GM12878 (cell line): ENCODE measurements around the gene LRRC53. TPM values are rescaled to one million over a fixed set of nuclear protein-coding genes. Genes with fewer than 3 reads are reported as not detected.

Experiments used
- ATAC-seq: fragments of 200-7000 bp; cut with Tn5 transposase; 3 replicates; pipeline ENCODE4 v1.9.1; 2020; ENCODE audit warnings: mild to moderate bottlenecking, moderate library complexity
- BruUV-seq: library from RNA; stranded (reverse); fragments of 400-500 nt; replicated peaks from 2 replicates; lab custom pipeline; 2021; lab: Mats Ljungman, UMichigan
- CTCF ChIA-PET: fragments of 300-600 bp; sonication (Branson Sonifier 250); formaldehyde crosslinking; extraction: SDS; loops from one replicate; lab custom pipeline; 2021; ENCODE audit warnings: inconsistent platforms; lab: Yijun Ruan, JAX
- POLR2A ChIA-PET: fragments of 350-600 bp; formaldehyde crosslinking; extraction: SDS; loops from one replicate; lab custom pipeline; 2021; ENCODE audit warnings: inconsistent platforms; lab: Charles Lee
- RAD21 ChIA-PET: fragments of 300-600 bp; sonication (Branson Sonifier 250); formaldehyde crosslinking; loops from one replicate; lab custom pipeline; 2023; ENCODE audit warnings: antibody characterized with exemption; ENCODE audit not compliant: unreplicated experiment; lab: Charles Lee
- SMC1A ChIA-PET: fragments of 300-600 bp; sonication (Branson Sonifier 250); formaldehyde crosslinking; loops from one replicate; lab custom pipeline; 2023; ENCODE audit not compliant: unreplicated experiment, uncharacterized antibody; lab: Charles Lee
- DNase-seq: peaks from one replicate; pipeline ENCODE4 v3.0.0-alpha.2; 2011; ENCODE audit warnings: low read depth, low spot score
- FAIRE-seq: peaks from 3 replicates; lab custom pipeline; 2011; peaks lifted over from hg19 to GRCh38; lab: Jason Lieb, UNC
- H2AFZ ChIP-seq: 2 replicates; pipeline ENCODE4 v1.6.0; 2011; ENCODE audit warnings: low read depth, low read length, control low read depth; ENCODE audit not compliant: control insufficient read depth
- H3K27ac ChIP-seq: 2 replicates; pipeline ENCODE4 v1.5.1; 2011; ENCODE audit warnings: control low read depth; ENCODE audit not compliant: control insufficient read depth, insufficient read depth
- H3K27me3 ChIP-seq, 2 experiments: replicated peaks in 1 of 2; 2 replicates each; pipeline versions ENCODE4 v1.6.0 to v1.6.1; 2011; ENCODE audit warnings: low read length in 1 of 2; ENCODE audit not compliant: control insufficient read depth in 2 of 2, insufficient read depth in 2 of 2
- H3K36me3 ChIP-seq, 2 experiments: 2 replicates each; pipeline ENCODE4 v1.5.1; 2011; ENCODE audit warnings: low read length in 1 of 2; ENCODE audit not compliant: control insufficient read depth in 2 of 2, insufficient read depth in 2 of 2
- H3K4me1 ChIP-seq: 2 replicates; pipeline ENCODE4 v1.6.1; 2011; ENCODE audit warnings: mild to moderate bottlenecking, low read length, moderate library complexity, mixed read lengths; ENCODE audit not compliant: control insufficient read depth, insufficient read depth
- H3K4me2 ChIP-seq: 2 replicates; pipeline ENCODE4 v1.6.0; 2011; ENCODE audit warnings: control low read depth; ENCODE audit not compliant: control insufficient read depth, insufficient read depth
- H3K4me3 ChIP-seq: fragments of 200-600 bp; sonication (generic); 2 replicates; pipeline ENCODE4 v1.5.1; 2016
- H3K79me2 ChIP-seq: 2 replicates; pipeline ENCODE4 v1.6.0; 2011; ENCODE audit warnings: low read length; ENCODE audit not compliant: control insufficient read depth, insufficient read depth
- H3K9ac ChIP-seq: 2 replicates; pipeline ENCODE4 v1.8.0; 2011; ENCODE audit warnings: low read length, control low read depth, mixed read lengths; ENCODE audit not compliant: control insufficient read depth, insufficient read depth
- H3K9me3 ChIP-seq: replicated peaks from 3 replicates; pipeline ENCODE4 v1.5.1; 2011; ENCODE audit warnings: mild to moderate bottlenecking, low read length; ENCODE audit not compliant: control insufficient read depth, insufficient read depth
- H4K20me1 ChIP-seq: 2 replicates; pipeline ENCODE4 v1.6.0; 2011; ENCODE audit not compliant: control insufficient read depth, insufficient read depth
- CUX1 ChIP-seq: IDR thresholded peaks from 2 replicates; pipeline ENCODE4 v1.6.1; 2012; ENCODE audit warnings: improper control_type of control experiment, low read depth, low read length; ENCODE audit not compliant: insufficient replicate concordance
- GABPA ChIP-seq: IDR thresholded peaks from 2 replicates; pipeline ENCODE4 v1.6.1; 2014; ENCODE audit warnings: antibody characterized with exemption, low read depth, mild to moderate bottlenecking, inconsistent platforms
- KLF5 ChIP-seq: fragments of 450-650 bp; IDR thresholded peaks from 2 replicates; pipeline ENCODE4 v1.6.1; 2014; ENCODE audit warnings: mild to moderate bottlenecking; ENCODE audit not compliant: partially characterized antibody
- RFX5 ChIP-seq: IDR thresholded peaks from 2 replicates; pipeline ENCODE4 v1.6.1; 2011; ENCODE audit warnings: low read depth, low read length, improper control_type of control experiment
- in situ Hi-C: fragments of 300-500 bp; cut with MboI; formaldehyde crosslinking; loops from 9 replicates; pipeline ENCODE4 v1.14.3; 2018; ENCODE audit warnings: mixed read lengths
- intact Hi-C: fragments of 100-400 bp; cut with micrococcal nuclease; formaldehyde crosslinking; loops from one replicate; pipeline ENCODE4 v1.14.2; 2022; ENCODE audit not compliant: unreplicated experiment
- polyA plus RNA-seq, 11 experiments: library from polyadenylated mRNA; depleted of rRNA in 4 of 11; unstranded in 6 of 11; stranded (reverse) in 5 of 11; fragments of >200 nt; fragmentation: Nextera tagmentation in 4 of 11; fragmentation: Illumina TruSeq in 1 of 11; extraction: Ambion mirVana in 4 of 11; extraction: Trizol in 1 of 11; gene quantifications; 1 replicate in 1 of 11; 2 replicates in 10 of 11; pipeline versions ENCODE4 v1.2.1 to v1.2.3, GENCODE V29; 2011 to 2016; ENCODE audit warnings: inconsistent platforms in 2 of 11, missing spikeins in 2 of 11, low read depth in 1 of 11
- total RNA-seq, 4 experiments: library from RNA; depleted of rRNA in 3 of 4; stranded (reverse); fragments of >200 nt in 3 of 4; fragmentation: Illumina TruSeq in 1 of 4; extraction: Trizol in 1 of 4; gene quantifications; 2 replicates each; pipeline versions ENCODE4 v1.2.1 to v1.2.3, GENCODE V29; 2013 to 2021
- TF ChIP-seq, protein P1 (sequence below): fragments of 450-650 bp; IDR thresholded peaks from 2 replicates; pipeline ENCODE4 v1.6.1; 2017; ENCODE audit warnings: low read depth, mild to moderate bottlenecking, moderate library complexity

LRRC53 gene
- total and polyA plus RNA-seq, 10 of the 15 experiments (the other 5 are each of a cell fraction or from before 2014, with no cell fraction given), result not detected

DNA sequence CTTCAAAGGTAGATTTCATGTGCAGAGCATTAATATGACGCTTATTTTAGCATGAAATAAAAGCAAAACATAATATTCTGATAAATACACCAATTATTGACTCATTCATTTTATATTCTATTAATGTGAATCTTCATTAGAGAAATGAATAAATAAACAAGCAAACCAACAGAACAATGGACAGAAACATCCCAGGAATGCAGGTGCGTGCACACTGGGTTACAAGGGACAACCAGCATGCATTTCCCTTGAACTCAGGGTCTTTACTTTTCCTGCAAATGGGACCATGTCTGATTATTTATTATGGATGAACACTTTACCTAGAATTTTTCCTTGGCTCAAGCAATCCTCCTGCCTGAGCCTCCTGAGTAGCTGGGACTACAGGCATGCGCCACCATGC is 13.5 kb downstream of the LRRC53 start (continued):
- TF ChIP-seq, protein P1, sequence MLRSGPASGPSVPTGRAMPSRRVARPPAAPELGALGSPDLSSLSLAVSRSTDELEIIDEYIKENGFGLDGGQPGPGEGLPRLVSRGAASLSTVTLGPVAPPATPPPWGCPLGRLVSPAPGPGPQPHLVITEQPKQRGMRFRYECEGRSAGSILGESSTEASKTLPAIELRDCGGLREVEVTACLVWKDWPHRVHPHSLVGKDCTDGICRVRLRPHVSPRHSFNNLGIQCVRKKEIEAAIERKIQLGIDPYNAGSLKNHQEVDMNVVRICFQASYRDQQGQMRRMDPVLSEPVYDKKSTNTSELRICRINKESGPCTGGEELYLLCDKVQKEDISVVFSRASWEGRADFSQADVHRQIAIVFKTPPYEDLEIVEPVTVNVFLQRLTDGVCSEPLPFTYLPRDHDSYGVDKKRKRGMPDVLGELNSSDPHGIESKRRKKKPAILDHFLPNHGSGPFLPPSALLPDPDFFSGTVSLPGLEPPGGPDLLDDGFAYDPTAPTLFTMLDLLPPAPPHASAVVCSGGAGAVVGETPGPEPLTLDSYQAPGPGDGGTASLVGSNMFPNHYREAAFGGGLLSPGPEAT, result no peak

GRCh38 chr1:74496669-74497068 is 15.7 kb downstream of the LRRC53 start:
- no peak overlapping the region for H3K27ac ChIP-seq
- ATAC-seq, result no peak
- CTCF ChIA-PET, result no interaction called here
- no peaks in the 10 kb centered on the region for H4K20me1 ChIP-seq
- RAD21 ChIA-PET, result no interaction called here
- no peaks in the 10 kb centered on the region for H3K4me1 ChIP-seq
- no peak overlapping the region for H3K4me3 ChIP-seq
- in situ Hi-C loops, result no loop called here
- H2AFZ ChIP-seq, result no peak overlapping the region
- no peak for DNase-seq
- BruUV-seq, result no TSS peak
- POLR2A ChIA-PET, result no interaction called here
- H3K27me3 ChIP-seq, result no peaks in the 10 kb centered on the region
- no peak overlapping the region for H3K9ac ChIP-seq
- H3K9me3 ChIP-seq, result no peaks in the 10 kb centered on the region
- H3K36me3 ChIP-seq, result no peaks in the 10 kb centered on the region
- H3K4me2 ChIP-seq, result no peak overlapping the region
- SMC1A ChIA-PET, result no interaction called here
- H3K79me2 ChIP-seq, result no peaks in the 10 kb centered on the region
- no peak for TF ChIP-seq GABPA
- no peak for TF ChIP-seq RFX5
- no peak for TF ChIP-seq KLF5
- no peak for TF ChIP-seq CUX1
- FAIRE-seq, result no peak
- intact Hi-C loops, result no loop called here
